Measurements from ENCODE around the gene TRIP4.

DNA sequence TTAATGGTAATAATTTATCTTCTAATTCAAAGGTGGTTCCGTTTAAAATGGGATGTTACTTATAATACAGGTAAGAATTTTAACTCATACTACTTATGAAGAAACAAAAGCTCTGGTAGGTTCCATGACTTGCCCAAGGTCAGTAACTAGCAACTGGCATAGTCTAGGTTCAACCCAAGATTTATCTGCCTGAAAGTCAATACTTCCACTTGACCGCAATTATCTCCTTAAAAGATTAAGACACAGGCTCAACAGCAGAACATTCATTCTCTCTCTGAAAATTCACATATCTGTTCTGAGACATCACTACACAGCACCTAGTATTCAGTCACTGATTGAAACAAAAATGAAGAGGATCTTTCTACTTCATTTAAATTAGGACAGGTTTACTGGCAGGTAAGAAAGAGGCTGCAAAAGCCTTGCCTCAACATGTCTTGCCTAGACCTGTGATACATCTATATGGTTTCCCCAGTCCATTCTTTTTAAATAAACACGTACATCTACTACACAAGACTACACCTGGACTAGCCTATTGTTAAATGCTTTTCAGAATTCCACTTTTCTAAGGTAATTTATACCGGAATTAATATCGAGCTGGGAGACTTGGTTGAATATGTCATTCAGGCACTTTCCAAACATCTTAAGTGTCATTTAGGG, 32.8 kb upstream of the TRIP4 start:
- TF ChIP-seq, protein P1, sequence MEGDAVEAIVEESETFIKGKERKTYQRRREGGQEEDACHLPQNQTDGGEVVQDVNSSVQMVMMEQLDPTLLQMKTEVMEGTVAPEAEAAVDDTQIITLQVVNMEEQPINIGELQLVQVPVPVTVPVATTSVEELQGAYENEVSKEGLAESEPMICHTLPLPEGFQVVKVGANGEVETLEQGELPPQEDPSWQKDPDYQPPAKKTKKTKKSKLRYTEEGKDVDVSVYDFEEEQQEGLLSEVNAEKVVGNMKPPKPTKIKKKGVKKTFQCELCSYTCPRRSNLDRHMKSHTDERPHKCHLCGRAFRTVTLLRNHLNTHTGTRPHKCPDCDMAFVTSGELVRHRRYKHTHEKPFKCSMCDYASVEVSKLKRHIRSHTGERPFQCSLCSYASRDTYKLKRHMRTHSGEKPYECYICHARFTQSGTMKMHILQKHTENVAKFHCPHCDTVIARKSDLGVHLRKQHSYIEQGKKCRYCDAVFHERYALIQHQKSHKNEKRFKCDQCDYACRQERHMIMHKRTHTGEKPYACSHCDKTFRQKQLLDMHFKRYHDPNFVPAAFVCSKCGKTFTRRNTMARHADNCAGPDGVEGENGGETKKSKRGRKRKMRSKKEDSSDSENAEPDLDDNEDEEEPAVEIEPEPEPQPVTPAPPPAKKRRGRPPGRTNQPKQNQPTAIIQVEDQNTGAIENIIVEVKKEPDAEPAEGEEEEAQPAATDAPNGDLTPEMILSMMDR (IDR thresholded peaks at IDR 0.05), result no peak
- no peak for TF ChIP-seq POLR2A (IDR thresholded peaks at IDR 0.05)

Data from body of pancreas (tissue), 4 donors.